ENCODE measurements around the gene PNKP.

Gene PNKP

GRCh38 chr19:49876422-49877019, 9.1 kb upstream of the PNKP start:
- DNase-seq (ENCODE audit: low read depth in 3 of 3), result peak; percentile 93 to 96 (median 95)

GRCh38 chr19:49875857-49876421, 8.6 kb upstream of the PNKP start:
- peak in 1 of 3 experiments; percentile 45 for DNase-seq (ENCODE audit: low read depth in 3 of 3)

- no peak for DNase-seq (ENCODE audit: low read depth in 3 of 3)
These were observed 7.8 kb upstream of the PNKP start for GRCh38 chr19:49875177-49875576.

GRCh38 chr19:49874503-49875157, 7.3 kb upstream of the PNKP start:
- no peak for DNase-seq (ENCODE audit: low read depth in 3 of 3)

- DNase-seq (ENCODE audit: low read depth in 3 of 3), result no peak
These were observed 6.5 kb upstream of the PNKP start for GRCh38 chr19:49873834-49874233.

- DNase-seq (ENCODE audit: low read depth in 3 of 3), result no peak
These were observed 5.7 kb upstream of the PNKP start for GRCh38 chr19:49873129-49873521.

- no peak for DNase-seq (ENCODE audit: low read depth in 3 of 3)
These were observed 5.1 kb upstream of the PNKP start for GRCh38 chr19:49872245-49873128.

- DNase-seq (ENCODE audit: low read depth in 3 of 3), result no peak
These were observed 4.1 kb upstream of the PNKP start for GRCh38 chr19:49871349-49871985.

GRCh38 chr19:49870309-49870901, 3.0 kb upstream of the PNKP start:
- DNase-seq (ENCODE audit: low read depth in 3 of 3), result no peak

- DNase-seq (ENCODE audit: low read depth in 3 of 3), result peak; percentile 73 to 74 (median 74)
These were observed 2.3 kb upstream of the PNKP start for GRCh38 chr19:49869484-49870308.

- DNase-seq (ENCODE audit: low read depth in 3 of 3), result peak in 1 of 3 experiments; percentile 73
These were observed 1.7 kb upstream of the PNKP start for GRCh38 chr19:49869009-49869483.

- no peak for DNase-seq (ENCODE audit: low read depth in 3 of 3)
These were observed 2.5 kb downstream of the PNKP start for GRCh38 chr19:49864890-49865289.

- DNase-seq (ENCODE audit: low read depth in 3 of 3), result no peak
These were observed 3.4 kb downstream of the PNKP start for GRCh38 chr19:49863935-49864320.

GRCh38 chr19:49863254-49863934, 4.0 kb downstream of the PNKP start:
- no peak for DNase-seq (ENCODE audit: low read depth in 3 of 3)

- no peak for DNase-seq (ENCODE audit: low read depth in 3 of 3)
These were observed 4.8 kb downstream of the PNKP start for GRCh38 chr19:49862391-49863253.

GRCh38 chr19:49861541-49862378, 5.6 kb downstream of the PNKP start:
- DNase-seq (ENCODE audit: low read depth in 3 of 3), result no peak

GRCh38 chr19:49861107-49861506, 6.3 kb downstream of the PNKP start:
- no peak for DNase-seq (ENCODE audit: low read depth in 3 of 3)

Measured in stimulated activated CD4-positive, alpha-beta T cell treated with anti-CD3 and anti-CD28 coated beads, TNF-alpha, amount 100 ng/mL, for 4 hours (primary cell).